HG02571 (cell line): ENCODE results near the gene NKX2-4.
"Not testable (repeated sequence)": the region's sequence is repeated elsewhere in the genome, so short reads cannot be mapped to it uniquely, and the experiment has no call there.

Experiments used
- ATAC-seq: cut with Tn5 transposase; IDR thresholded peaks from one replicate; pipeline ENCODE4 v1.9.1; 2021; ENCODE audit warnings: mild to moderate bottlenecking, moderate library complexity; ENCODE audit not compliant: unreplicated experiment

Gene NKX2-4

DNA sequence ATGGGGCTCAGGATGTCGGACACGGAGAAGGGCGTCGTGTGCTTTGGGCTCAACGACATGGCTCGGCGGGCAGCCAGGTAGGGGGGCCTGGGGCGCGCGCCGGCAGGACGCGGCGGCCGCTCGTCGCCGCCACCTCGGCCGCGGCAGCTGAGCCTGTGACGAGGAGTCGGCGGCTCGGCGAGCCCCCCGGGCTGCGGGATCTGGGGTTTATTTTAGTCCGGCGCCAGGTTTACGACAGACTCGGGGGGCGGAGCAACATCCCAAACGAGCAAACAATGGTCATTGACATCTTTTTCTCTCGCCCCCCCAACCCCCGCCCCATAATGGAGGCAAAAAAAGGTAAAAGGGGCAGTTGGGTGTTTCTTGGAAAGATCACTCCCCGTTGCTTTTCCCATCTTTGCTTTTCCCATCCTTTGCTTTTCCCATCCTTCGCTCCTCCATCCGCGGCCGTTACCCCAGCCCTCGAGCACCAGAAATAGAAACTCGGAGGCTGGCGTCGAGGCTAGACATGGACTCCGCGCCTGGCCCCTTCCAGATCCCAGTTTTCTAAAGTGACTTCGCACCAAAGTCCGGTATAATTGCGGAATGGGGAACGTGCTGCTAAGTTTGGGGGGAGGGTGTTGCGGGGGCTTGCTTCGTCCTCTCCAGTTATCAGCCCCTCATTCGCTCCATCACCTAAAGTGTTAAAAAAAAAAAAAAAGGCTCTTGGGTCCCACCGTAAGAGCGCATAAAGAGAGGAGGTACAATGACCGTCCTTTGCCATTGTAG, at the start of gene NKX2-4:
Gene NKX2-4, minus strand, starts transcription at position 186 of the 768 bp plus-strand sequence. Its CDS starts 127 bp downstream, at position 59.
- no peak for ATAC-seq

DNA sequence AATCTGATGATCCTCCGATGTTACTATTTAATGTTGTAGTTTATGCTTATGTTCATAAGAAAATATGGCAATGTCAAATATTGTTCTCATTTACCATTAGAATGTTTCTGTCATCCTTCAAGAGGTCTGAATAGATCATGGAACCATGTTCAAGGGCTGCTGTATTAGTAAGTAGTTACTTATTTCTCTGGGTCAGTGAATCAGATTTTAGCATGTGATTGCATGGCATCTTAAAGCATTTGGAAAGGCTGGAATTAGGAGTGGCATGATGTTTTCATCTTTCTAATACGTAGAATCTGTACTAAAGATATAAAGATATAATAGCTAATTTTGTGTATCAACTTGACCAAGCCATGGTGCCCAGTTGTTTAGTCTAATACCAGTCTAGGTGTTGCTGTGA, 40.5 kb upstream of the NKX2-4 start:
- no peak for ATAC-seq

DNA sequence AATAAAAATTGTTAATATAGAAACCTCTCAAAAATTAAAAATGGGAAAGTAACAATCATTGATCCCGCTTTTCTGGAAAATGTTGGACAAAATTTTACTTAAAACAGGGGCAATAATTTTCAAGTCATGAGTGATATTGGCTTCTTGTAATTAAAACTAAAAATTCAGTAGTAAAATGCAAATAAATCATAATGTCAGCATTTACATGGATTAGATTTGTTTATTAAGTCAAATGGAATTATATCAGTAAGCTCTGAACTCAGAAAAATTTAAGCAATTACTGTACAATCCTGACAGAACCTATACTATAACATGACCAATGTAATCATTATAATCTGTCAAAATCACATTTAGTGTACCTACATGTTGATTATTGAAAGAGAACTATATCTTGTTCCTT, 39.9 kb upstream of the NKX2-4 start:
- ATAC-seq: no peak

DNA sequence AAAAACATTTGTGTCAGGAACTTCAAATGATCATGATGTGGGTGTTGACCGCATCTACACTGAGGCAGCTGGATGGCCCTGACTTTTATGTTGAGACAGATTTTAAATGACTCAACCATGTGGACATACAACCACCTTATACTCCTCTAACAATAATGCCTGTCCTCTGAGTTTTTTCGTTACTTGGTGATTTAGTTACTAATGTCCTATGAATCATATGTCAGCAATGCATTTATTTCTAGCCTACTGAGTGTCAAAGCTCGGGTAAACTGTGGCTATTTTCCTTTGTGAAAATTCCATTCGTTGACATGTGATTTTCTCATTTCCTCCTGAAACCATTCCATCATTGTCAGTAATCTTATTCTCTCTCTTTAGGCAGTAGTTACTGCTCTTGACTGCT, 38.9 kb upstream of the NKX2-4 start:
- no peak for ATAC-seq

DNA sequence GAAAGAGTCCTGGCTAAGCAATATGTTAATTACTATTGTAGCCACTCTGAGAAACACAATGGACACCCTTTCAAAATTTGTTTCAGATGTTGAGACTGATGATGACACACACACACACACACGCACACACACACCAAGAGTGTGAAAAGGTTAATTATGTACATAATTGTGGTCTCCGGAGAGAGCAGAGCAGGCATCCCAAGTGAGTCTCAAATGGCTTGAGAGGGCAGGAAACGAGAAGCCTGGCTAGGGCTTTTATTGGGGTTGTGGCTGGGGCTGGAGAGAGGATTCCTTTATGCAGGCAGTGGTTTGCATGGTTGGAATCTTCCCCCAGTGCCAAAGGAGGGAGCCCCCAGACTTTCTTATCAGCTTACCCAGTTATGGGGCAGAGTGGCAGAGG, 38.2 kb upstream of the NKX2-4 start:
- ATAC-seq: no peak

DNA sequence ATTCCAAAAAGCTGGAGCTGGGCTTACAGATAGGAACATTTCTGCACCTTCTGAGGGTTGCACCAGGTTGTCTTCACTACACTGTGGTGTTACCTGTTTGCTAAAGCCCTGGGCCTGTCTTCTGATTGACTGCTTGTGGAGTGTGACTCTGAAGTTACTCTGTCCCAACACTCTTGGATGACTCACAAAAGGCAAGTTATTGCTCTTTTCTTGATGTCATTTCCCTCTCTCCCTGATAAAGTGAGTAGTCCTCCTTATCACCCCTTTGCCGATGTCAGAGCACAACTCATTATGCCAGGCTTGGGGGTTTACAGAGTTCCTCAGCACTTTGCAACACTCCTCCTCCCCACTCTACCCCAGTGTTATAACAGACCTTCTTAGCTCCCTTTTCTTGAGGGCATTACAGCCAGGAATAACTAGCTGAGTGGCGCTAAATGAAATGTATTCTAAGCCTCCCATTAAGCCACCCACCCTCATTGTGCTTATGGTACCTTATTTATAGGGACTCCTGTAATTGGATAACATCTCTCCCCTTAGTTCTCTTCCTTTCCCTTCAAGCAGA, 36.1 kb upstream of the NKX2-4 start:
- ATAC-seq: no peak

DNA sequence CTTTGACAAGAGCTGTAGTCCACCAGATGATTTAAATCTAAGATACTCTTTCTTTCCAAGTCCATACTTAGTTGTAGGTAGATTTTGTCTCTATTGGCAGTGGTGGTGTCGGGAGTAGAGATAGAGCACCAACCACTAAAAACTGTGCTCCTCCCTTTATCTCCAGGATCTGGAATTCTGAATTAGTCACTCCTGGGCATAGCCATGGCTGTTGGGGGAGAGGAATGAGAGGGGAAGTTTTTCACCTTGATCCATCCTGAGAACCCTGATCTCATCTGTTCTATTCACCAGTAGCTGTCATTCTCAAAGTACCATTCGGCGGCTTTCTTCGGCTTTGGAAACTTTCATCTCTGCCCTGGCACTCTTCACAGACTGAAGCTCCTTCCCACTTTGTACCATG, 35.6 kb upstream of the NKX2-4 start:
- no peak for ATAC-seq

DNA sequence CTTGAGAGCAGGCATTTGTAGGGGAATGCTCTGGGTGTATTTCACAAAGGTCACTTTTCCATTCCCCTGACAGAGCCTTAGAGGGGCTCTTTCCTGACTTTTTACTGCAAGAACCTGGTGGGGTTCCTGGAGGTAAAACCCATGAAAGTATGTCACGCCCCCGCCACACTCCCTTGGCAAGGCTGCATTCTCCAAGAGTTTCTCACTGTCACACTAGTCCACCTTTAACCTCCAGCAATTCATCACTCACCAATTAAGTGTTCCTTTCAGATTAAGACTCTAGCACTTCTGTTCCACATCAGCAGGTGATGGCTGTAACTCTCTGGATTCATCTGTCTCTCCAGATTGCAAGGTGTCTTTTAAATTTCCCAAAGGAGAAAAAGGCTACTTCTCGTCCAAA, 32.7 kb upstream of the NKX2-4 start:
- ATAC-seq: no peak

DNA sequence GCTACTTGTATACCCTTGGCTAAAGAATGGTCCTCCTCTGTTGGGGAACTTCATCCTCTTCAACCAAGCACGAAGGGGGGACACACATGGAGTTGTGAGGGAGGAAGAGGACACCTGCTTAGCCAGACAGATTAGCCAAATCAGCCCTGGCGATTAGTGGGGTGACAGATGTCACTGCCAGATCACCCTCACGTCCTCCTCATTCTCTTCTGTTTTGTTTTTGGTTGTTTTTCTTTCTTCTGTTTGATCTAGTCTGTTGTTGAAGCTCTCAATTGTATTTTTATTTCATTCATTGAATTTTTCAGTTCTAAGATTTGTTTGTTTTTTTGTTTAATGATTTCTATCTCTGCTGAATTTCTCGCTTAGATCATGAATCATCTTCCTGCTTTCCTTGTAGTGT, 27.5 kb upstream of the NKX2-4 start:
- no peak for ATAC-seq

DNA sequence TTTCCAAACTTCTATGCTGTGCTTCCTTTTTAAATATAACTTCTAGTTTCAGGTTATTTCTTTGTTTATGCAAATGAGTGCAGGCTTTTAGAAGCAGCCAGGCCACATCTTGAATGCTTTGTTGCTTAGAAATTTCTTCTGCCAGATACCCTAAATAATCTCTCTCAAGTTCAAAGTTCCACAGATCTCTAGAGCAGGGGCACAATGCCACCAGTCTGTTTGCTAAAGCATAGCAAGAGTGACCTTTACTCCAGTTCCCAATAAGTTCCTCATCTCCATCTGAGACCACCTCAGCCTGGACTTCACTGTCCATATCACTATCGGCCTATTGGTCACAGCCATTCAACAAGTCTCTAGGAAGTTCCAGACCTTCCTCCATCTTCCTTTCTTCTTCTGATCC, 26.4 kb upstream of the NKX2-4 start:
- not testable (repeated sequence) for ATAC-seq

DNA sequence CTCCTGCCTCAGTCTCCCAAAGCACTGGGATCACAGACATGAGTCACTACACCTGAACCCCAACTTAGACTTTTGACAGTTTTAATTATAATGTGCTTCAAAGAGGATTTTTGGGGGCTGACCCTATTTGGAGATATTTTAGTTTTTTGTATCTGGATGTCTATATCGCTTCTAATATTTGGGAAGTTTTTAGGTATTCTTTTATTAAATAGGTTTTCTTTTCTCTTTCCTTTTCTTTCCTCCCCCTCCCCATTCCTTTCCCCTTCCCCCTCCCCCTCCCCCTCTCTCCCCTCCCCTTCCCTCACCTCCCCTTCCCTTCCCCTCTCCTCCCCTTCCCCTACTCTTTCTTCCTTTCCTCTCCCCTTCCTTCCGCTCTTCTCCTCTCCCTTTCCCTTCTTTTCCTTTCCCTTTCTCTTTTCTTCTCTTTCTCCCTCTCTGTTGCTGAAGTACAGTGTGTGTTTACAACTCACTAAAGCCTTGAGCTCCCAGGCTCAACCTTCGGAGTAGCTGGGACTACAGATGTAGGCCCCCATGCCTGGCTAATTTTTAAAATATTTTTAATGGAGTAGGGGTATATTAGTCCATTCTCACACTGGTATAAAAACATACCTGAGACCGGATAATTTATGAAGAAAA, 24.4 kb upstream of the NKX2-4 start:
- no peak for ATAC-seq

DNA sequence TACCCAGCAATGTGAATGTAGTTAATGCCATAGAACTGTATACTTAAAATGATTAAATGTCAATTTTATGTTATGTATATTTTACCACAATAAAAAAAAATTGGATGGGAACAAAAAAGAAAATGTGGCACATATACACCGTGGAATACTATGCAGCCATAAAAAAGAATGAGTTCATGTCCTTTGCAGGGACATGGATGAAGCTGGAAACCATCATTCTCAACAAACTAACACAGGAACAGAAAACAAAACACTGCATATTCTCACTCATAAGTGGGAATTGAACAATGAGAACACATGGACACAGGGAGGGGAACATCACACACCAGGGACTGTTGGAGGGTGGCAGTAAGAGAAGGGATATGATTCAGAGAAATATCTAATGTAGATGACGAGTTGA, 21.8 kb upstream of the NKX2-4 start:
- ATAC-seq: not testable (repeated sequence)

DNA sequence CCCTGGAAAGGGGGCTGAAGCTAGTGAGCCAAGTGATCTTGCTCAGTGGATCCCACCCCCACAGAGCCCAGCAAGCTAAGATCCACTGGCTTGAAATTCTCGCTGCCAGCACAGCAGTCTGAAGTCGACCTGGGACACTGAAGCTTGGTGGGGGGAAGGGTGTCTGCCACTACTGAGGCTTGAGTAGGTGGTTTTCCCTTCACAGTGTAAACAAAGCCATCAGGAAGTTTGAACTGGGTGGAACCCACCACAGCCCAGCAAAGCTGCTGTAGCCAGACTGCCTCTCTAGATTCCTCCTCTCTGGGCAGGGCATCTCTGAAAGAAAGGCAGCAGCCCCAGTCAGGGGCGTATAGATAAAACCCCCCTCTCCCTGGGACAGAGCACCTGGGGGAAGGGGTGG, 16.7 kb upstream of the NKX2-4 start:
- not testable (repeated sequence) for ATAC-seq

DNA sequence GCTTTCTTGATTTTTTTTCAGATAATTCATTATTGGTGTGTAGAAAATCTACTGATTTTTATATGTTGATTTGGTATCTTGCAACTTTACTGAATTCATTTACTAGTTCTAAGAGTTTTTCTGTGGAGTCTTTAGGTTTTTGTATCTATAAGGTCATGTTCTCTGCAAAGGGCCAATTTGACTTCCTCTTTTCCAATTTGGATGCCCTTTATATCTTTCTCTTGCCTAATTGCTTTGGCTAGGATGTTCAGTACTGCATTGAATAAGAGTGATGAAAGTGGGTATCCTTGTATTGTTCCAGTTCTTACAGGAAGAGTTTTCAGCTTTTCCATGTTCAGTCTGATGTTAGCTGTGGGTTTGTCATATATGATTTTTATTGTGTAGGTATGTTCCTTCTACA, 14.4 kb upstream of the NKX2-4 start:
- ATAC-seq: no peak

DNA sequence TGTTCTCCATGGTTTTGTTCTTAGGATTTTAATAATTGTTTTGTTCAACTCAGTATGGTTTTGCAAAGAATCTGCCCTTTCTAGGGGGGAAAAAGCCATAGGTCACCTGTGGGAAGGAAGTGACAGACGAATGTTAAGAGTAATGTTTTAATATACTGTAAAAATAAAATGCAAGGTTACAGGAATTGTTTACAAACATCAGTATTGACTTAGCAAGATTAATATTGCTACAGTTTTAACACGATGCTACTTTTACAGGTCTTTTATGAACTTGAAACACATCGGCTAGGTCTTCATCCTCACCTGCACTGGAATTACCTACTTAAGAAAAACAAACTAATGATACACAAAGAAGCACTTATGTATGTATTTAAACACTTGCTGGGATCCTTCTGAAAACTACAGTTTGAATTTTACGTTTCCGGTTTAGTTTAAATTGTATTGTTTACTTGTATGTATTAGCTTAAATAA, 1.7 kb upstream of the NKX2-4 start:
- ATAC-seq: no peak

DNA sequence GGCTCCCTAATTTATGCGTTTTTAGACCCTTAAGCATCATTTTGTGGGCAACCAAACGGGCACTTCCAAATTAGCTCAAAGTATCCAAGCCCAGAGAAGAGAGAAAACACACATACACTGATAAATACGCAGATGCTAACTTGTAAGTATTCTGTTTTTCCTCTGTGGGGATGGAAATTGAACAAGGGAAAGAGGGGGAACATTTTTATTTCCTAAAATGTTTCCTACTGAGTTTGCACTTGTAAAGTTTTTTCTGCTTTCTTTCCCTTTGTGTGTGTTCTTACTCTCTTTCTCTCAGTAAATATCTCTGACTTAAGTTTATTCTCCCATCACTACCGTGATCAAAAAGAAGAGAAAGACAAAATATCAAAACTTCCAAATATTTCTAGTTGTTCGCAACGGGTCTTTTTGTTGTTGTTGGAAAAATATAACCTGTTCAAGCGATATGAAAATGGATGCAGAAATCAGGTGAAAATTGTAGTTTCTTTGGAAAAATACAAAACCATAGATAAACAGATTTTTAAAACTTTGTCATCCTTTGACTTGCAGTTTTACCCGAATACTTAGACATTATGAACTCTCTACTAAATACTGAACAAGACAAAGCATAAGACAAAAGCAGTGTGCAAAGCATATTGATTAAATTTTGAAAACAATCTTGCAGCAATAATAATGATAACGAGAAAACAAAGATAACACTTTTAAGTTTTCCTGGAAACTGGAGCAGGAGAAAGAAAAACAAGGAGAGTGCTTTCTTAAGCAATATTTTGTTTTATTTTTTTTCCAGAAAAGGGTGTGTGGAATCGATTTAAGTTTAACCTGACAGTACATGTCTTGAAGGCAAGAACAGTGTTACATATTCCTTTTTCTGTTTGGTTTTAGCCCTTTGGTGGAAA, 1.0 kb upstream of the NKX2-4 start:
- no peak for ATAC-seq

DNA sequence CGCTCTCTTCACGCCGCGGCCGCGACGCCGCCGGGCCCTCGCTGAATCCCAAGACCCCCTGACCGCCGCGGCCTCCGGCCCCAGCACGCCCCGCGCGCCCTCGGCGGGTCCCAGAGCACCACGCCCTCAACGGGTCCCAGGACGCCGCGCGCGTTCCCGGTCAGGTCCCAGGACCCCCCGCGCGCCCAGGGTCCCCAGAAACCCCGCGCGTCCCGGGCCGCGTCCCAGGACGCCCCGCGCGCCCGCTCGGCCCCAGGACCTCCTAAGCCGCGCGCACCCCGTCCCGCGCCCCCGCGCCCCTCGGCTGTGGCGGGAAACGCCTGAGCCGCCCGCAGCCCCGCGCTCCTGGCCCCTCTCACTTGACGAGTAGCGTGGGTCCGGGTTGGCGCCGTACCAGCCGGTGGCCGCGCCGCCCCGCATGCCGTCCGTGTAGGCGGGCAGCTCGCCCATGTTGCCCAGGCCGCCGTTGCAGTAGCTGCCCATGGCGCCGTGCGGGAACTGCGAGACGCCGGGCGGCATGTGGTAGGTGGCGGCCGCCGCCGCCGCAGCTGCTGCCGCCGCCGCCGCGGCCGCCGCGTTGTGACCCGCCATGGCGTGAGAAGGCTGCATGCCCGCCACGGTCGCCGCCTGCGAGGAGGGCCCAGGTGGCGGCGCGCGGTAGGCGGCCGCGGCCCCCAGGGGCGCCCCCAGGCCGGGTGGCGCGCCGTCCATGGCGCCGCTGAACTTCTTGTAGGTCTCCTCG, 556 bp downstream of the NKX2-4 start:
- ATAC-seq: no peak

DNA sequence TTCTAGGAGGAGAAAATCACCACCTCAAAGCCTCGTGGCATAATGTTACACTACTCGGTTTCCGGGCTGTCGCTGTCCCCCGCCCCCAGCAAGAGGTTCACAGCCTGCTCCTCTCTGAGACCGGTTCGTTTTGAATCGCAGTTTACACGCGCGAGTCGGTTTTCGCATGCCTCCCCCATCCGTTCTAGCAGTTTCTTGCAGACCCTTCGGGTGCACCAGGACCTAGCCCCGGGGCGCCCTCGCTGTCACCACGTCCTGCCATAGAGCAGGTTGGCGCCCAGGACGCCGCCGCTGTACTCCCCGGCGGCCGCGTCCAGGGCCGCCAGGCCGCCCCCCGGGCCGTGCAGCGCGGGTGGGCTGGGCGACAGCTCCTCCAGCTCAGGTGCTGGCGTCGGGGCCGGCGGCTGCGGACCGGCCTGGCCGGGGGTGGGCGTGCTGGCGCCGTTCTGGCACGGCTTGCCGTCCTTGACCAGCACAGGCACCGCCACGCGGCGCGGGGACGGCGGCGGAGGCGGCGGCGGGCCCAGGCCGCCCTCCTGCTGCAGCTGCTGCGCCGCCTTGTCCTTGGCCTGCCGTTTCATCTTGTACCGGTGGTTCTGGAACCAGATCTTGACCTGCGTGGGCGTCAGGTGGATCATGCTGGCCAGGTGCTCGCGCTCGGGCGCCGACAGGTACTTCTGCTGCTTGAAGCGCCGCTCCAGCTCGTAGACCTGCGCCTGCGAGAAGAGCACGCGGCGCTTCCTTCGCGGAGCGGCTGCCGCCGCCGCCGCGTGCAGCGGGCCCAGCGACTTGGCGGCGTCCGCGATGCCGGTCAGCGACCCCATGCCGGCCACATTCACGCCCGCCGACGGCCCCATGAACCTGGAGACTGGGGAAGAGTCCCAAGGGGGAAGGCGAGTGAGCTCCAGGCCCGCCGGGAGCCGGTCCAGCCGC, 1.4 kb downstream of the NKX2-4 start:
- no peak for ATAC-seq

DNA sequence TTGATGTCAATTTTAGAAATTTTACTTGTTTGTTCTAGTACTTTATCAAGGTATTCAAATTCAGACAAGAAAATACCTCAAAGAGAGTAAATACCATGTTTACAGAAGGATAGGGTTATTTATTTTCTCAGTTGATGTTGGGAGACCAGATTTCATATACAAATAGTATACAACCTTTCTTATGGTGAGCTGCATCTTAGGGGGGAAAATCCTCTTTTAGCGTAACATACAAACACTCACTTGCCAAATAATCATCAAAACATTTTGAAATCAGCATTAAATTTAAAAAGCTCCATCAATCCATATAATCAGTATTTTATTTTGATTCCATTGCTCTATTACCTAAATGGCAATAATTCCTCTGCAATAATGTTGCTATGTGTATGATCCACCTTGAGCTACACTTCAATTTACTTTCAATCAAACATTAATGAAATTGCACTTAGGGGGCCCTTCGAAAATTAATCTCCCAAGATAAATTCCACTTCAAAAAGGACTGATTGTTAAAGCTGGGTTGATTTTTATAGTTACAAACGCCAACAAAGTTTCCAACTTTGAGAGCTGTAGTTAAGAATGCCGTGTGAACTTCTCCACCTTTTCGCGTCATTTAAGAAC, 2.2 kb downstream of the NKX2-4 start:
- no peak for ATAC-seq
